DMS 273 (cell line): ENCODE measurements around the gene MYL7.
"Not testable (repeated sequence)": the region's sequence is repeated elsewhere in the genome, so short reads cannot be mapped to it uniquely, and the experiment has no call there.

Source experiments
- DNase-seq: peaks from one replicate; lab custom pipeline; 2025; ENCODE audit not compliant: unreplicated experiment; lab: John Stamatoyannopoulos, UW

The MYL7 gene

GRCh38 chr7:44172352-44172751 lies 31.2 kb upstream of the MYL7 start:
- DNase-seq: no peak

- DNase-seq: not testable (repeated sequence)
Observed at GRCh38 chr7:44171901-44172300, 30.8 kb upstream of the MYL7 start.

- DNase-seq: no peak
Observed at GRCh38 chr7:44167920-44168319, 26.8 kb upstream of the MYL7 start.

- DNase-seq: no peak
Observed at GRCh38 chr7:44163591-44163990, 22.5 kb upstream of the MYL7 start.

- DNase-seq: no peak
Observed at GRCh38 chr7:44162785-44163395, 21.8 kb upstream of the MYL7 start.

- DNase-seq: no peak
Observed at GRCh38 chr7:44162179-44162578, 21.0 kb upstream of the MYL7 start.

- no peak for DNase-seq
Observed at GRCh38 chr7:44161371-44161770, 20.2 kb upstream of the MYL7 start.

- no peak for DNase-seq
Observed at GRCh38 chr7:44159824-44160630, 18.9 kb upstream of the MYL7 start.

GRCh38 chr7:44158873-44159631 lies 17.9 kb upstream of the MYL7 start:
- DNase-seq: peak; percentile 64

GRCh38 chr7:44158096-44158872 lies 17.2 kb upstream of the MYL7 start:
- peak; percentile 89 for DNase-seq

GRCh38 chr7:44157116-44158080 lies 16.3 kb upstream of the MYL7 start:
- DNase-seq: peak; percentile 97

GRCh38 chr7:44156453-44157010 lies 15.4 kb upstream of the MYL7 start:
- no peak for DNase-seq

- DNase-seq: peak; percentile 86
Observed at GRCh38 chr7:44155191-44156185, 14.4 kb upstream of the MYL7 start.

- DNase-seq: peak; percentile 44
Observed at GRCh38 chr7:44154703-44155102, 13.6 kb upstream of the MYL7 start.

GRCh38 chr7:44153948-44154335 lies 12.8 kb upstream of the MYL7 start:
- DNase-seq: no peak

GRCh38 chr7:44152971-44153947 lies 12.1 kb upstream of the MYL7 start:
- no peak for DNase-seq

- DNase-seq: peak; percentile 43
Observed at GRCh38 chr7:44151956-44152355, 10.8 kb upstream of the MYL7 start.
